ENCODE measurements around the gene SLIT3.
"Not testable (repeated sequence)": the region's sequence is repeated elsewhere in the genome, so short reads cannot be mapped to it uniquely, and the experiment has no call there.

The SLIT3 gene

GRCh38 chr5:169168280-169168679 lies 132.7 kb downstream of the SLIT3 start:
- DNase-seq, result no peak

- DNase-seq, result no peak
Observed at GRCh38 chr5:169166078-169166477, 134.9 kb downstream of the SLIT3 start.

GRCh38 chr5:169165052-169165451 lies 135.9 kb downstream of the SLIT3 start:
- DNase-seq, result no peak

- no peak for DNase-seq
Observed at GRCh38 chr5:169164481-169164925, 136.4 kb downstream of the SLIT3 start.

GRCh38 chr5:169162407-169162806 lies 138.5 kb downstream of the SLIT3 start:
- DNase-seq, result no peak

- DNase-seq, result no peak
Observed at GRCh38 chr5:169161022-169161680, 139.8 kb downstream of the SLIT3 start.

- no peak for DNase-seq
Observed at GRCh38 chr5:169160405-169160901, 140.5 kb downstream of the SLIT3 start.

GRCh38 chr5:169158764-169159163 lies 142.2 kb downstream of the SLIT3 start:
- no peak for DNase-seq

- no peak for DNase-seq
Observed at GRCh38 chr5:169157064-169157463, 143.9 kb downstream of the SLIT3 start.

GRCh38 chr5:169154679-169155078 lies 146.3 kb downstream of the SLIT3 start:
- DNase-seq, result no peak

- no peak for DNase-seq
Observed at GRCh38 chr5:169153405-169153804, 147.5 kb downstream of the SLIT3 start.

GRCh38 chr5:169152946-169153345 lies 148.0 kb downstream of the SLIT3 start:
- DNase-seq, result no peak

- DNase-seq, result no peak
Observed at GRCh38 chr5:169152453-169152852, 148.5 kb downstream of the SLIT3 start.

GRCh38 chr5:169151051-169151805 lies 149.7 kb downstream of the SLIT3 start:
- no peak for DNase-seq

GRCh38 chr5:169150108-169150507 lies 150.8 kb downstream of the SLIT3 start:
- no peak for DNase-seq

GRCh38 chr5:169149317-169149716 lies 151.6 kb downstream of the SLIT3 start:
- DNase-seq, result no peak

- no peak for DNase-seq
Observed at GRCh38 chr5:169148138-169148740, 152.7 kb downstream of the SLIT3 start.

- DNase-seq, result no peak
Observed at GRCh38 chr5:169147534-169147933, 153.4 kb downstream of the SLIT3 start.

- DNase-seq, result no peak
Observed at GRCh38 chr5:169146158-169146557, 154.8 kb downstream of the SLIT3 start.

- DNase-seq, result no peak
Observed at GRCh38 chr5:169142264-169142970, 158.5 kb downstream of the SLIT3 start.

- DNase-seq, result not testable (repeated sequence)
Observed at GRCh38 chr5:169140215-169140614, 160.7 kb downstream of the SLIT3 start.

- DNase-seq, result no peak
Observed at GRCh38 chr5:169139480-169140050, 161.4 kb downstream of the SLIT3 start.

- no peak for DNase-seq
Observed at GRCh38 chr5:169133531-169133930, 167.4 kb downstream of the SLIT3 start.
